Thymus (tissue), 11 donors: Measurements from ENCODE around the gene TSKS. TPM values are rescaled to one million over a fixed set of nuclear protein-coding genes. Genes with fewer than 3 reads are reported as not detected.

ENCODE experiments used
- DNase-seq, 9 donors: peaks; one replicate each; pipeline ENCODE4 v3.0.0-alpha.2; 2013; ENCODE audit warnings: low spot score in 9 of 9, low read depth in 6 of 9, missing footprints in 1 of 9
- H3K27ac ChIP-seq, 2 donors: one replicate each; pipeline ENCODE4 v1.5.1; 2013; ENCODE audit warnings: control low read depth in 1 of 2, low read depth in 1 of 2, low read length in 1 of 2, mild to moderate bottlenecking in 1 of 2, moderate library complexity in 1 of 2
- H3K27me3 ChIP-seq, 2 donors: one replicate each; pipeline ENCODE4 v1.5.1; 2013; ENCODE audit warnings: low read length in 1 of 2; ENCODE audit not compliant: control insufficient read depth in 2 of 2, insufficient read depth in 1 of 2
- H3K36me3 ChIP-seq, 2 donors: one replicate each; pipeline ENCODE4 v1.5.1; 2013; ENCODE audit warnings: low read length in 1 of 2, mild to moderate bottlenecking in 1 of 2, moderate library complexity in 1 of 2; ENCODE audit not compliant: control insufficient read depth in 2 of 2, insufficient read depth in 2 of 2
- H3K4me1 ChIP-seq, 2 donors: one replicate each; pipeline ENCODE4 v1.5.1; 2013; ENCODE audit warnings: low read length in 2 of 2; ENCODE audit not compliant: control insufficient read depth in 2 of 2, insufficient read depth in 2 of 2
- H3K4me3 ChIP-seq, 2 donors: one replicate each; pipeline ENCODE4 v1.5.1; 2013; ENCODE audit warnings: low read length in 2 of 2, control low read depth in 1 of 2, mild to moderate bottlenecking in 1 of 2
- H3K9me3 ChIP-seq, 2 donors: one replicate each; pipeline ENCODE4 v1.5.1; 2013; ENCODE audit warnings: low read length in 1 of 2, mild to moderate bottlenecking in 1 of 2; ENCODE audit not compliant: control insufficient read depth in 2 of 2, insufficient read depth in 1 of 2
- WGBS: extraction: QIAGEN DNeasy Blood & Tissue Kit; methylation state at CpG from one replicate; pipeline ENCODE4 v1.1.7; 2013; 5-methylcytosine and 5-hydroxymethylcytosine counted together
- polyA plus RNA-seq: library from polyadenylated mRNA; stranded (reverse); fragments of 200-250 nt; gene quantifications from one replicate; pipeline ENCODE4 v1.2.3, GENCODE V29; 2013
- total RNA-seq: library from RNA; stranded (reverse); fragments of 120-200 nt; gene quantifications from one replicate; pipeline ENCODE4 v1.2.4, GENCODE V29; 2013
- donor health status: healthy.

Gene TSKS
- total and polyA plus RNA-seq, 2 donors: 2.4 to 2.6 TPM

- Histone ChIP-seq H3K27me3 (no peaks in the 10 kb centered on the region), H3K36me3 (peaks cover under 1 to 3% of the 10 kb centered on the region in 2 donors), H3K27ac (no peak overlapping the region), H3K9me3 (no peaks in the 10 kb centered on the region), H3K4me3 (no peak overlapping the region), H3K4me1 (peaks cover 17 to 39% of the 10 kb centered on the region in 2 donors)
- DNase-seq: no peak
- WGBS: 97% methylated on average over 8 of the region's 8 CpGs
Measured at GRCh38 chr19:49764341-49764740, 1.2 kb upstream of the TSKS start.

GRCh38 chr19:49761625-49762311, 1.3 kb downstream of the TSKS start:
- peak overlapping the region; percentile 70 to 88 for H3K27ac ChIP-seq
- no peaks in the 10 kb centered on the region for H3K27me3 ChIP-seq
- peak overlapping the region; percentile 15 to 29 for H3K4me3 ChIP-seq
- H3K9me3 ChIP-seq: no peaks in the 10 kb centered on the region
- DNase-seq: peak in 4 of 9 donors; percentile 17 to 53 (median 32)
- WGBS: 75% methylated on average over 16 of the region's 16 CpGs
- no peaks in the 10 kb centered on the region for H3K36me3 ChIP-seq
- peaks cover 6 to 25% of the 10 kb centered on the region in 2 donors for H3K4me1 ChIP-seq

- H3K4me1 ChIP-seq: peaks cover 6 to 25% of the 10 kb centered on the region in 2 donors
- peak overlapping the region in 1 of 2 donors; percentile 88 for H3K27ac ChIP-seq
- DNase-seq: no peak
- H3K4me3 ChIP-seq: no peak overlapping the region
- H3K27me3 ChIP-seq: no peaks in the 10 kb centered on the region
- 95% methylated on average over 1 of the region's 1 CpG for WGBS
- no peaks in the 10 kb centered on the region for H3K36me3 ChIP-seq
- peaks cover 0 to under 1% of the 10 kb centered on the region in 2 donors for H3K9me3 ChIP-seq
Measured at GRCh38 chr19:49761249-49761624, 1.9 kb downstream of the TSKS start.

GRCh38 chr19:49758292-49758691, 4.8 kb downstream of the TSKS start:
- Histone ChIP-seq H3K27ac (no peak overlapping the region), H3K36me3 (no peaks in the 10 kb centered on the region), H3K4me1 (peaks cover 0 to 15% of the 10 kb centered on the region in 2 donors), H3K27me3 (no peaks in the 10 kb centered on the region), H3K9me3 (peaks cover 0 to 8% of the 10 kb centered on the region in 2 donors), H3K4me3 (no peak overlapping the region)
- 65% methylated on average over 7 of the region's 7 CpGs for WGBS
- DNase-seq: no peak

- Histone ChIP-seq H3K4me1 (peaks cover 0 to under 1% of the 10 kb centered on the region in 2 donors), H3K27me3 (no peaks in the 10 kb centered on the region), H3K4me3 (no peak overlapping the region), H3K9me3 (peaks cover 0 to 15% of the 10 kb centered on the region in 2 donors), H3K27ac (no peak overlapping the region), H3K36me3 (no peaks in the 10 kb centered on the region)
- WGBS: 97% methylated on average over 3 of the region's 3 CpGs
- DNase-seq: no peak
Measured at GRCh38 chr19:49755956-49756355, 7.2 kb downstream of the TSKS start.

- Histone ChIP-seq H3K4me1 (no peaks in the 10 kb centered on the region), H3K9me3 (peaks cover 0 to 15% of the 10 kb centered on the region in 2 donors), H3K36me3 (no peaks in the 10 kb centered on the region), H3K4me3 (no peak overlapping the region), H3K27me3 (no peaks in the 10 kb centered on the region), H3K27ac (no peak overlapping the region)
- WGBS: 86% methylated on average over 1 of the region's 1 CpG
- DNase-seq: no peak
Measured at GRCh38 chr19:49752701-49753100, 10.4 kb downstream of the TSKS start.

- no peaks in the 10 kb centered on the region for H3K36me3 ChIP-seq
- no peak overlapping the region for H3K4me3 ChIP-seq
- no peak for DNase-seq
- 96% methylated on average over 1 of the region's 1 CpG for WGBS
- no peaks in the 10 kb centered on the region for H3K27me3 ChIP-seq
- H3K27ac ChIP-seq: no peak overlapping the region
- no peaks in the 10 kb centered on the region for H3K4me1 ChIP-seq
- peaks cover 2 to 22% of the 10 kb centered on the region in 2 donors for H3K9me3 ChIP-seq
Measured at GRCh38 chr19:49749771-49750170, 13.3 kb downstream of the TSKS start.

- Histone ChIP-seq H3K9me3 (peaks cover 2 to 28% of the 10 kb centered on the region in 2 donors), H3K27ac (no peak overlapping the region), H3K4me3 (no peak overlapping the region), H3K36me3 (no peaks in the 10 kb centered on the region), H3K4me1 (no peaks in the 10 kb centered on the region), H3K27me3 (no peaks in the 10 kb centered on the region)
- DNase-seq: no peak
- WGBS: 92% methylated on average over 6 of the region's 6 CpGs
Measured at GRCh38 chr19:49749055-49749716, 13.9 kb downstream of the TSKS start.

GRCh38 chr19:49746206-49746958, 16.7 kb downstream of the TSKS start:
- no peaks in the 10 kb centered on the region for H3K36me3 ChIP-seq
- no peak overlapping the region for H3K4me3 ChIP-seq
- 57% methylated on average over 52 of the region's 52 CpGs for WGBS
- H3K27me3 ChIP-seq: no peaks in the 10 kb centered on the region
- no peaks in the 10 kb centered on the region for H3K4me1 ChIP-seq
- peak in 3 of 9 donors; percentile 23 to 29 (median 24) for DNase-seq
- no peak overlapping the region for H3K27ac ChIP-seq
- peaks cover 2 to 22% of the 10 kb centered on the region in 2 donors for H3K9me3 ChIP-seq
